GM21381 (cell line): Measurements from ENCODE around the gene DNAI2.

Source experiments
- ATAC-seq: cut with Tn5 transposase; IDR thresholded peaks from one replicate; pipeline ENCODE4 v1.9.1; 2021; ENCODE audit warnings: mild to moderate bottlenecking, moderate library complexity; ENCODE audit not compliant: unreplicated experiment

DNAI2 gene

DNA sequence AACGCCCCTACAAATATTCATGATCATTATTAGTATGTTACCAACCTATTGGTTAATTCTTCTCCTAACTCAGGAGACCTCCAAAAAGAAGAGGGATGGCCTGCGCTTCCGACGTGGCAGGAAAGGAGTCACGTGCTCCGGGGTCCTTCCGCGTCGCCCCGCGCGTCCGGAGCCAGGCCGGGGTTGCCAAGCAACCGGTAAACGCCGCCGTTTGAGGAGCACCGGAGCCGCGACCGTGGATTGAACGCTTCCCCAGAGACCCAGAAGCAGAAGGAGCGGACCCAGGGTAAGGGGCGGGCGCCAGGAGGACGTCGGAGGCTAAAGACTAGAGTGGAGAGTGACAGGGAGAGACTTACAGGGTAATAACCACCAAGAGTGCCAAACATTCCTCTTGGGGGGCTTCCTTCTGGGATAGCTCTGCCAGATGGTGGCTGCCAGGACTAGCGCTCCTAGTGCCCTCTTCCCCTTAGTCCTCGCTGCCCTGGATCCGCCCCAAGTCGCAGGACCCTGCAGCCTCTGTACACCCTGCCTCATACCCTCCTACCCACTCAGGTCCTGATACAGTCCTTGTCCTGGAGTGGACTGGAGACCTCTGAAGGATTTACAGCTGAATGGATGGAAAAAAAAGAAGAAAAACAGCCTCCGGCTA lies at the start of gene DNAI2:
Gene DNAI2, plus strand, starts transcription at position 175 of the 649 bp plus-strand sequence. CDS start 7,584 bp downstream, outside the sequence.
- ATAC-seq, result no peak

DNA sequence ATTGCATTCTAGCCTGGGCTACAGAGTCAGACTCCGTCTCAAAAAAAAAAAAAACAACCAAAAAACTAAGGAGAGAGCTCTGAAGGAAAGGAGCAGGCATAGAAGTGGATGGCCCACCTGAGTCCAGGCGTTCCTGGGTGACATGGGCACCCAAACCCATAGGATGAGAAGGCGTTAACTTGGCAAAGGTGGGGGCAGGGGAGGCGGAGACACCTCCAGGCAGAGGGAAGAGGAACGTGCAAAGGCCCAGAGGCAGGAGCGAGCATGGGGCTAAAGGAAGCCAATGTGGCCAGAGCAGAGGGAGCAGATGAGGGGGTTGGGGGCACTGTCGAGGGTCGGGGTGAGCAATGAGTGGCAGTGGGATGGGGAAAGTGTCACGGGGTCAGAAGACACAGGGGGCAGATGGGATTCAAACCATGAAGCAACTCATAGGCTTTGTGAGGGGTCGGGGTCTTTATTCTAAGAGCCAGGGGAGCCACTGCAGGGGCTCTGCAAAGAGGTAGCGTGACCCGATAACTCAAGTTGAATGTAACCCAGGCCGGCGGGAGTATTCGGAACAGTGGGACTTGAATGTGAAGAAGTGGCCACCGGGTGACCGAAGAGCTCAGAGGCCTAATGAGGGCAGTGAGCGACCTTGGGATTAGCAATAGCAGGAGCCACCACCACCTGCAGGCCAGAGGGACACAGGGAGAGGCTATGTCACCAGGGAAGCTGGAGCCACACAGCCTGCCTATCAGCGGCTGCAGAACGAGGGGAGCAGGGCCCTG lies 48.9 kb upstream of the DNAI2 start:
- ATAC-seq, result no peak

DNA sequence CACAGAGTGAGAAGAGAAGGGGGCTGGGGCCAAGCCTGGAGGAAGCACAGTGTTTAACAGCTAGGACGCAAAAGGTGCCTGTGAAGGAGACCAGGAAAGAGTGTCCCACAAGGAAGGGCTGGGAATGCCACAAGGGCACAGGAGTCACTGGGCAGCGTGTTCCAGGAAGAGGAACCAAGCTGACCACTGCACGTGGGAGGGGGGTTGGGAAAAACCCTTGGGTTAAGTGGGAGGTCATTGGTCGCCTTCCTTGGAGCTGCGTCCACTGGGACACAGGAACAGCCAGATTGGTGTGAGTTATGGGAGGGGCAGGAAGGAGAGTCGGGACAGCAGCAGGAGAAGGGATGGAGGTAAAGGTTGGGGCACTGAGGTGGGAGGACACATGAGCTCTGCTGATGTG lies 47.8 kb upstream of the DNAI2 start:
- ATAC-seq, result no peak

- ATAC-seq, result no peak
Observed at GRCh38 chr17:74227271-74228080, 46.6 kb upstream of the DNAI2 start.

- no peak for ATAC-seq
Observed at GRCh38 chr17:74228306-74228978, 45.6 kb upstream of the DNAI2 start.

GRCh38 chr17:74230896-74231295 lies 43.1 kb upstream of the DNAI2 start:
- no peak for ATAC-seq

DNA sequence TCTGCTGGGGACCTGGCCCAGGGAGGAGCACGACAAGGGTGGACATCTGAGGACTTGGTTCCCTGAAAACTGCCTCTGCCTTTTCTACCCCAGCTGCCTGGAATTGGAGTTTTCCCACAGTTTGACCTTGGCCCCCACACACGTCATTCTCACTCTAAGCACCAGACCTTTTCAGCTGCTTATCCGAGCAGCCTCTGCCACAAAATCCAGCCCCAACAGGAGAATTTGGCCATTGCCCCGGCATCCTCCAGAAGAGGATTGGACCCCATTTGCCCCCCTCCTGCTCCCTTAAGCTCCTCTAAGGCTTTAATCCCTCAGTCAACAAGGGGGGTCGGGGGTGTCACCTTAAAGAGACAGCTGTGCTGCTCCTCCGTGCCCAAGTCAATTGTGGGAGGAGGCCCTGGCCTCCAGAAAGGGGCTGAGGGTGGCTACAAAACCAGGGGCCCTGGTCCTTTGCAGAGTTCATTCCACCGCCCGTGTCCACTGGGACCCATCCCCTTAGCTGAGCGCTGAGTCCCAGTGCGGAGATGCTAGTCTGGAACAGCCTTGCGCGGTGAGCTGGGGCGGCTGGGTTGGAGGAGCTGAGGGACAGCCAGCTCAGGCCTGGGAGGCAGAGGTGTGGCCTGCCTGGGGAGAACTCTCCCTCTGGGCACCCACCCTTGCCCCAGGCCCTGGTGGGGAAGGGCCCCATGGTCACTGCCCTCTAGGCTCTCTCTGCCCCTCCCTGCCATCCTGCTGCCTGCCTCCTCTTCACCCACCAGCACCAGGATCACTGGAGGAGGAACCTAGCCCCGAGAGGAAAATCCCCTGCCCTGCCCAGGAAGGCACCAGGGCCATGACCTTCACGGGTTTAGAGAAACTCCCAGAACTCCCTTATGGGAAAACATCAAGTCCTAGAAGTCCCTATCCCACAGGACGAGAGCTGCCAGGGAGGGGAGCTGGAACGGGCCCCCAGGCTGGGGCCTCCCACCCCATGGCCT lies 41.8 kb upstream of the DNAI2 start:
- ATAC-seq, result no peak

GRCh38 chr17:74233937-74234336 lies 40.1 kb upstream of the DNAI2 start:
- no peak for ATAC-seq

GRCh38 chr17:74234486-74234885 lies 39.5 kb upstream of the DNAI2 start:
- ATAC-seq, result no peak

DNA sequence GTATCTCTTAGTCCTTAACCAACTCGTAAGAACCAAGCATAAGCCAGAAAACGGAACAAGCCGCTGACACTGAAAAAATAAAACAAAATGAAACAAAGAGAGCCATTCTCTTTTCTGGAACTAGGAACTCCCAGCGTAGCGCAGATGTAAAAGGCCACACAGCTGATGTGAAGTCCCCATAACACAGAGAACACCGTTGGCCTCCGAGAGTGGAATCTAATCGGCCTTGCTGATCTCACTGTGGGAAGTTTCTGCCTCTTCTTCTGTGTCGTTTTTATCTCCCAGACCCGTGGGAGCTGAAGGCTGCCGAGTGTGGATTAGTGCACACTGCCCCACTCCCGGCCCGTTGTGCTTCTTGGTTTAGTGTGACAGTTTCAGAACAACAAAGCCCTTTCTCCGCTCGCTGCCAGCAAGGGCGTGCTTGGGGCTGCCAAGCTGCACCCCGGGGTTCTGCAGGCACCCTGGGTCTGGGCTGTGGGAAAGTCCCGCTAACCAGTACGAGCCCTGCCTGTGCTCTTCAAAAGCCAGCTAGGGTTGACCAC lies 38.9 kb upstream of the DNAI2 start:
- ATAC-seq, result no peak

- no peak for ATAC-seq
Observed at GRCh38 chr17:74235911-74236371, 38.1 kb upstream of the DNAI2 start.

DNA sequence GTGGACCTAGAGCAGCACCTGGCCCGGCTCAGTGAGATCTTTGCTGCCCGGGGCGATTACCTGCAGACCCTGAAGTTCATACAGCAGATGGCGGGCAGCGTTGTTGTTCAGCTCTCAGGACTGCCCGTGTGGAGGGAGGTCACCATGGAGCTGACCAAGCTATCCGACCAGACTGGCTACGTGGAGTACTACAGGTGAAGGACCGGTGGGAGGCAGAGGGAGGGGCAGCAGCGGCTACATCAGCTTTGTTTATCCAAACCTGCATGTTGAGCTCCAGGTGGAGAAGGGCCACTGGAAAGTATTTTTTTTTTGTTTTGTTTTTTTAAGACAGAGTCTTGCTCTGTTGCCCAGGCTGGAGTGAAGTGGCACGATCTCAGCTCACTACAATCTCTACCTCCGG lies 36.7 kb upstream of the DNAI2 start:
- ATAC-seq, result no peak

DNA sequence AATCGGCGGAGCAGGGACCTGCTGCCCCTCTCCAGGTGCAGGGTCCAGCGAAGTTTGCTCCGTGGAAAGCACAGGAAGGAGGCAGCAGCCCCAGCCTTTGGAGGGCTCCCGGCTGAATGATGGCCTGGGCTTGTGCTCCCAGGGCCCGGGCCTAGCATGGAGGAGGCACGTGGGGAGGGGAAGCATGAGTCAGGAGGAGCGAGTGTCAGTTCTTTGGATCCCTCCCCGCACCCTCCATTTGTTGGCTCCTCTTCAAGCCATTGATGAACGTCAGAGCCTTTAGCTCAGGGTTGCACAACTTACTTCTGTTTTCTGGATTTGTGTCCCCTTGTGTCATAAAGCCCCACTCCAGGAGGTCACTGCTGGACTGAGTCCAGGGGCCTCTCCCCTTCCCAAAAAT lies 34.9 kb upstream of the DNAI2 start:
- no peak for ATAC-seq

- ATAC-seq, result no peak
Observed at GRCh38 chr17:74240618-74241205, 33.3 kb upstream of the DNAI2 start.

- ATAC-seq, result no peak
Observed at GRCh38 chr17:74241431-74241830, 32.6 kb upstream of the DNAI2 start.

DNA sequence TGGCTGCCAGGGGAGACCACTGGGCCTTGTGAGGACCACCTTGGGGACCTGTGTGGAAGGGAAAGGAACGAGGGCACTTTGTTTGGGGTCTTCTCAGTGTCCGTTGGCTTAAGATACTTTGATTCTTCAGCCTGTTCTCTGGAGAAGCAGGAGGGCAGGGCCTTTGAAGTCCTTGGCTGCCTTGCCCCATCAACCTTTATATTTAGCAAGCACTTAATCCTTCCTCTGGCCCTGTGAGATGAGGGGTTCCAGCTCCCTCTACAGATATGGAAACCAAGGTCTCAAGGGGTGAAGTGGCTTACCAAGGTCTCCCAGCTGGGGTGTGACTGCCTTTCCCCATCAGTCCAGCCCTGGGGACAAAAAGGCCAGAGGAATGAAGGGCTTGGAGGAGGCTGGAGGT lies 32.2 kb upstream of the DNAI2 start:
- no peak for ATAC-seq

- ATAC-seq, result no peak
Observed at GRCh38 chr17:74243013-74243755, 30.9 kb upstream of the DNAI2 start.

GRCh38 chr17:74244128-74244527 lies 29.9 kb upstream of the DNAI2 start:
- ATAC-seq, result no peak

DNA sequence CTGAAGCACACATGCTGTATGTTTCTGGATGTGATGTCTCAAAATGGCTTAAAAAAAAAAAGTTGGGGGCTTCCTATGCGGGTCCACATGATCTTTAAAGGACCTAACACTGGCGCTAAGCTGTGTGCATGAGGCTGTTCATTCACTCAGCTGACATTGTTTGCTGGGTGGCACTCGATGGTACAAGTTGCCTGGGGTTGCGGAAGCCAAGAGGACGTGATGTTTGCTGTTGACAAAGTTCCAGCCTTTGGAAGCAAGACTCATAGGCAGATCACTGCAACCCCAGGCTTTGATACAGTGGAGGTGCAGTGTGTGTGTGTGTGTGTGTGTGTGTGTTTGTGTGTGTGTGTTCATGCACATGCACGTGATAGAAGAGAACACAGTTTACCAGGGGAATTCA lies 29.5 kb upstream of the DNAI2 start:
- no peak for ATAC-seq
